GM19043 (cell line): Measurements from ENCODE around the gene CAPN12.

Source experiments
- ATAC-seq: cut with Tn5 transposase; IDR thresholded peaks from one replicate; pipeline ENCODE4 v1.9.1; 2021; ENCODE audit warnings: low read depth; ENCODE audit not compliant: unreplicated experiment

The CAPN12 gene

DNA sequence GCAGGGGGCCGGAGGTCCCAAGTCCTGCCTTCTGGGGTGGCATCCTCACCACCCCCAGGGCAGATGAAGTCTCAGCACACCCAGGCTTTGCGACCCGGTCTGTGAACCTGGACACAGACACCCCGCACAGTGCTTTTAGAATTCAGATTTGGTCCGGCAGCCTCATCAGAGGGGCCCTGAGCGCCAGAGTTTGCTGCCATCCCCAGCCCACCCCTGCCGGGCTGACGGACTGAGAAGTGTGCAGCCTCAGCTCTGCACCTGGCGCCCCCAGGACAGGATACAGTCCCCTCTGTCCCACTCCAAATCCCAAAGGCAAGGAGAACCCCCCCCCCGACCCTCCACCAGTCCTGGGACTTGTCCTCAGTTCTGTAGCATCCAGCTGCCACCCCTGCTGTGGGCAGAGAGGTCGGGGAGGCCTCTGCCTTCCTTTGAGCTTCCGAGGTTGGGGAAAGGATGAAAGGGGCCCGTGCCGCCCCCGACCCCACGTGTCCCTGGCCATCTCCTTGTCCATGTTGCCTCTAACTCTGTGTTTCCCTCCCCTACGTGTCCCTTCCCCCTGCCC, 16.9 kb downstream of the CAPN12 start:
- no peak for ATAC-seq

DNA sequence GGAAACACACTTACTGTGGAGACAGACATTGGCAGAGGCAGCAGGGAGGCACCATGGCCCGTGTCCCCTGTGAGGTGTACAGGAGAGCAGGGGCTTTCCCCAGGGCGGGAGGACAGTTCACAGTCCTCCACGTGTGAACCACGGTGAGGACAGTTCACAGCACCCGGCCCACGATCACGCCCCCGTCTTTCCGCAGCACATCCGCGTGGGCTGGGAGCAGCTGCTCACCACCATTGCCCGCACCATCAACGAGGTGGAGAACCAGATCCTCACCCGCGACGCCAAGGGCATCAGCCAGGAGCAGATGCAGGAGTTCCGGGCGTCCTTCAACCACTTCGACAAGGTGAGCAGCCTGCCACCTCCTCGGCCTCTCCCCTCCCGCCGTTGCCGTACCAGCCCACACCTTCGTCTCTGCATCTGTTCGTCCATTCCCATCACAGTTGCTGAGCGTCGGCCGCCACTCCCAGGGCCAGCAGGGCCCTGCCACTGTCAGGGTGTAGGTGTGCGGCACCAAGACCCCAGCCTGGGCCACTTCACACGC, 17.4 kb downstream of the CAPN12 start:
- ATAC-seq = no peak

DNA sequence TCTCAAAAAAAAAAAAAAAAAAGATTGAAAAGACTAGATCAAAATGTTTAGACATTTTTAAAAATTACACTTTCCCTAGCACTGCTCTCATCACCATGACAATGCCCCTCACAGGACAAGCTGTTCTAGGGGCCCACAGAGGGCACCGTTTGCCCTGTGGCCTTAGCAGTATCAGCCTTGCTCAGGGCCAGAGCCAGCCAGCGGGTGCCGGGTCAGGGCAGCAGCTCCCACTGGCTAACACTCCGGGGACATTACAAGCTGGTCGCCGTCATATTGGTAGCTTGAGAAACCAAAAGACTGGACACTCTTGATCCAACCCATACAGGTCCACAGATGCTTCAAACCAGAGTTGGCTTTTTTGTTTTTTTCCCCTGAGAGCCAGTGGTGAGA, 18.0 kb downstream of the CAPN12 start:
- ATAC-seq = no peak

- ATAC-seq = no peak
These were observed 18.6 kb downstream of the CAPN12 start for GRCh38 chr19:38725469-38726283.

- no peak for ATAC-seq
These were observed 20.1 kb downstream of the CAPN12 start for GRCh38 chr19:38723990-38724854.

- no peak for ATAC-seq
These were observed 20.7 kb downstream of the CAPN12 start for GRCh38 chr19:38723606-38723965.

DNA sequence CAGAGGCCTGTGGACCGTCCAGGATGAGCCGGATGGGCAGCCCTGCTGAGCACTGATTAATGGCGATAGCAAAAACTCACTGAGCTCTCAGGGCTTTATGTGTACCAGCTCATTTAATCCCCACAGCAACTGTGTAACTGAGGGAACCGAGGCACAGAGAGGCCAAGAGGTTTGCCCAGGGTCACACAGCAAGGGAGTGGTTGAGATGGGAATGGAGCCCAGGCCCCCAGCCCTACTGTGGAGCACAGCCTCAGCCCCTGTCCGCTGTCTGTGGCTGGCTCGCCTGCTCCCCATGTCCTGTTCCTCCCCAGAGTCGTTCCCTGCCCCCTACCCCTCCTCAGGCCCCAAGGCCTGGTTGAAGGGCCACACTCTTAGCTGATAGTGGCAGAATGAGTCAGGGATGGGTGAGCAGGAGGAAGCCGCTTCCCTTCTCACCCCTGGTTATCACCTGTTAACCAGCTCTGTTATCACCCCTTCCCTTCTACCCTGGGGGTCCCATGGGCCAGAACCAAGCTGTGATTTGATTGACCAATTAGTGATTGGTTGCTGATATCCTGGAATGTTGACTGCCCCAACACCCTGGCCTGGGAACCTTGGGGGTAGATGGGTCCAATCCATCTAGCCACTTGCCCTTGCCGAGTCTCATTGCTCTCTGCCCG, 21.2 kb downstream of the CAPN12 start:
- no peak for ATAC-seq

DNA sequence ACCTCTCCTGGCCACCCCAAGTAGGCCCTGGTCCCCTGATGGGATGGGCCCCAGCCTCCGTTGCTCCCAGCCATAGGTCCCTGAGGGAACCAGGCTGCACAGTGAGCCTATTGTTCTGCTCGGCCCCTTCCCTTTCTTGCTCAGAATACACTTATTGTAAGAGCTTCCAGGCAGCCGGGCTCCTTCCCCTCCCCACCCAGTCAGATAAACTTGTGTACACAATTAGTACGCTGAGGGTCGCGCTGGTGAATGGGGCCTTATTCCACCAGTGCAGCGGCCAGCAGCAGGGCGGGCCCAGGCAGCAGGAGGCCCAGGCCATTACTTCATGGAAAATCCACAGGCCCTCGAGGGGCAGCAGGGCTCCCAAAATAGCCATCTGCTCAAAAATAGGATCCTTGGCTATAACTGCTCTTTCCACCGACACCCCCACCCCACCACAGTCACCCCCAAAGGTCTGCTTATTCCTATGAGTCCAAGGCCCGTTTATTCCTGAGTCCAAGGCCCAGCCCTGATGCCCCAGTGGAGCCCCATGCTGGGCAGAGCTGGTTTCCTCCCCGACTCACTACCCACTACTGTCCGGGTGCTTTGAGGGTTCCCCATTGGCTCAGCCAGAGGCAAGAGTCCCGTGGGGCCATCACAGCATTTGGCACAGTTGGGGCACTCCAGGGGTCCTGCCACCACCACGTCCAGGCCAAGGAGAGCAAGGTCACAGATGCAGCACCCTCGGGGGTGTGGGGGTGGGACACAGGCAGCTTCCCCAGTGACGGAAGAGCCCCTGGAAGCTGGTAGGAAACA, 22.1 kb downstream of the CAPN12 start:
- no peak for ATAC-seq

DNA sequence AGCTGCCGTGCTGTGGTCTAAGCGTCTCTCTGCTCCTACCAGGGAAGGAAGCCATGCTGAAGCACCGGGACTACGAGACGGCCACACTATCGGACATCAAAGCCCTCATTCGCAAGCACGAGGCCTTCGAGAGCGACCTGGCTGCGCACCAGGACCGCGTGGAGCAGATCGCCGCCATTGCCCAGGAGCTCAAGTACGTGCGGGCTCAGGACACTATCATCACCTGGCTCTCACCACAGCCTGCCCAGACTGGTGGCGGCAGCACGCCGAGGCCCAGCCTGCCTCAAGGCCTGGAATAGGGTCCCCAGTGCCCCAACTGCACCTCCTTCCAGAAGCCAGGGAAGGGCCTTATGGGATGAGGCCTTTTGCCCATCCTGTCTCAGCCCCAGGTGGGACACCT, 22.8 kb downstream of the CAPN12 start:
- no peak for ATAC-seq

DNA sequence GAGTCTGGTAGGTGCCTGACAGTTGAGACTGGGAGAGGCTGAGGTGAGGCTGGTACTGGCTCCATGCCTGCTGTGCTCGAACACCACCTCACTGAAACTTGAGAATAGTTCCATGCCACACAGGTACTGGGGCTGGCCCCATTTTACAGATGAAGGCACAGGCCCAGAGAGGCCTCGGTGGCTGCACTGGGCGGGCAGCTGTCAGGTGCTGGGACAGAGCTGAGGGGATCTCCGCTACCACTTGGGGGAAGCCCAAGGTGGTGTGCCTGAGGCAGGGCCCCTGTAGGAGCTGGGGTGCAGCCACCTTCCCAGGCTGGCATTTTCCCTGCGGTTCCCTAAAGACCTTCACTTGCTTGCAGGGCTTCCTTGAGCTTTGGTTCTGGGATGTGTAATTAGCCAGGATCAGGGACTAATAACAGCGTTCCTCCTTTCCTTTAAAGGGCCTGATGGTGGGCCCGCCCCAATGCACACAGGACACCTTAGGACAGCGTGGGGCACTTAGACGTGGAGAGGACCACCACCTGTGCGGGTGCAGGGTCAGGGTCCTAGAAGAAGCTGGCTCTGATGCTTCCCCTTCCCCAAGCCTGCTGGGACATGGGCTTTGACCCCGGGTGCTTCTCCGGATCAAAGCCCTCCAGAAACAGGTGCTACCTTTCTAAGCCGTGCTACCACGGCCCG, 23.6 kb downstream of the CAPN12 start:
- ATAC-seq = no peak

GRCh38 chr19:38719761-38720558, 24.3 kb downstream of the CAPN12 start:
- ATAC-seq = no peak

DNA sequence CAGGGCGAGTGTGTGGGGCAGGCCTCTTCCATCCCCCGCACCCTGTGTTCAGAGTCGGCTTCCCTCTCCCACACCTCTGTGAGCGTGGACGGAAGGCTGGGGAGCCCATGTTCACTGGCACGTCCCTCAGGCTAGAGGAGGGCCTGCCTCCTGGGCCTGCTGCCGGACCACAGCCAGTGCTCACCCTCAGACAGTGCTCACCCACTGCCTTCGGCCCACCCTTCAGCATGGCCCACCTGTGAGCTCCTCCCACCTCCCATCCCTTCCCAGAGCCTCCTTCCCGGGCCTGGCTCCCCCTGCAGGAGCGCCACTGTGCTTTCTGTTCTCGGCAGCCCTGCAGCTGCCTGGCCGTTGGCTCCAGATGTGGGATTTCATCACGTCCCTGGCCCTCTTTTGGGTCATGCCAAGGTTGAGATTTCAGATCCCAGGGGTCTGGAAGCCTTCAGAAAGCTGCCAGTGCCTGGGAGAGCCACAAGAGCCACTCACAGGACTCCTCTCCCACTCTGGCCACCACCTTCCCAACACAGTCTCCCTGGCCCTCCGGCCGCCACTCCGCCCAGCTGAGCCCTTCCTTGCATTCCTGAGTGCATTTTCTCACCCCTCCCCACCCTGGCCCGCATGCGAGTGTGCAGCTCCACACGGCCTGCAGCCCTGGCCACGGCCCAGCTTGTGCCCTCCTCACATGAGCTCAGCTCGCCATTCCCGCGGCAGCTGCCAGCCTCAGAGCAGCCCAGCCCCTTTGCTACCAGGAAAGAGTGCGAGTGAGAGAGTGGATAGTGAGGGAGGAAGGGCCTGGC, 25.3 kb downstream of the CAPN12 start:
- no peak for ATAC-seq

DNA sequence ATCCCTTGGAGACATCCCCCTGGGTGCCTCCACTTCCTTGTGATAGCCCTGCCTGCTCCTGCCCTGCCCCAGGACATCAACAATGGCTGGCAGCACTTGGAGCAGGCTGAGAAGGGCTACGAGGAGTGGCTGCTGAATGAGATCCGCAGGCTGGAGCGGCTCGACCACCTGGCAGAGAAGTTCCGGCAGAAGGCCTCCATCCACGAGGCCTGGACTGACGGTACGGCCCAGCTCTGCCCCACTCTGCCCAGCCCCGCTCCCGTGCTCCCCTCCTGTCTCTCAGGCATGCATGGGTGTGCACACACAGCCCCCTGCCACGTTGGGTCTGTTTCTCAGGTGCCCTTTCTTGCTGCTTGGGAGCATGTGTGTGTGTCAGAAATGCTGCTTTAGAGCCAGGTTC, 26.4 kb downstream of the CAPN12 start:
- ATAC-seq = no peak

GRCh38 chr19:38717051-38717450, 27.2 kb downstream of the CAPN12 start:
- no peak for ATAC-seq

- ATAC-seq = no peak
These were observed 28.7 kb downstream of the CAPN12 start for GRCh38 chr19:38715555-38715954.

DNA sequence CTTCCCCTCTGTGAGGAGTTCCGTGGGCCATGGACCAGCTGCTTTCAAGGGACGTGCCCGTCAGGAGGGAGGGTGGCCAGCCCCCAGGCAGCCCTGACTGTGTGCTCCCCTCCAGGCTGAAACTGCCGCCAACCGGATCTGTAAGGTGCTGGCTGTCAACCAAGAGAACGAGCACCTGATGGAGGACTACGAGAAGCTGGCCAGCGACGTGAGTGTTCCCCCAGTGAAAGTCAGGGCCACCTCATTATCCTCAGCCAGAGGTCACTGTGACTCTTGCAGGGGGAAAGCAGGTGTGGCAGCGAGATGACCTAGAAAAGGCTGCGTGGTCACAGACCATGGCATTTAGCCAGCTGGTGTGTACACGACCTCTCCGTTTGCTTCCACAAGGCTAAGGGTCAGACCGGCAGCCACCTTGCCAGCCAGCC, 29.9 kb downstream of the CAPN12 start:
- no peak for ATAC-seq

DNA sequence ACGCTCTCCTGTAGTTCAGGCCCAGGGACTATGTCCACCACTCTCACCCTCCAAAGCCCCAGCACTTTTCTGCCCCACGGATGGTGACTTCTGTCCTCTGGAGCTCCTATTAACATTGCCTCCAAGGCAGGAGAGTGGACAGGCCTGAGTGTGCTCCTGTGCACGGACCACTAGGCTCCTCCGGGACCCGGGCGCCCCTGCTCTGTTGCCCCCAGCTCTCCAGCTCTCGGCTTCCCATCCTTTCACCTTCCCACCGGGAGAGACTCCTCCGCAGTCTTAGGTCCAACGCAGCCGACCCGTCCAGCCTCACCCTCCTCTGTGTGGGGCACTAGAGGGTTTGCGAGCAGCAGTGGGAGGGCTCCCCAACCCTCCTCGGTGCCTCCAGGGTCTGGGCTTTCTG, 30.4 kb downstream of the CAPN12 start:
- no peak for ATAC-seq

GRCh38 chr19:38713227-38713649, 31.0 kb downstream of the CAPN12 start:
- ATAC-seq = no peak
